CD4-positive, alpha-beta T cell treated with Interleukin-1 beta for 1 hour (primary cell): Measurements from ENCODE around the gene TUBA3D.
"Not testable (repeated sequence)": the region's sequence is repeated elsewhere in the genome, so short reads cannot be mapped to it uniquely, and the experiment has no call there.

Experiments
- DNase-seq, 2 donors: peaks; one replicate each; pipeline ENCODE4 v3.0.0-alpha.2; 2020 to 2022

The TUBA3D gene

DNA sequence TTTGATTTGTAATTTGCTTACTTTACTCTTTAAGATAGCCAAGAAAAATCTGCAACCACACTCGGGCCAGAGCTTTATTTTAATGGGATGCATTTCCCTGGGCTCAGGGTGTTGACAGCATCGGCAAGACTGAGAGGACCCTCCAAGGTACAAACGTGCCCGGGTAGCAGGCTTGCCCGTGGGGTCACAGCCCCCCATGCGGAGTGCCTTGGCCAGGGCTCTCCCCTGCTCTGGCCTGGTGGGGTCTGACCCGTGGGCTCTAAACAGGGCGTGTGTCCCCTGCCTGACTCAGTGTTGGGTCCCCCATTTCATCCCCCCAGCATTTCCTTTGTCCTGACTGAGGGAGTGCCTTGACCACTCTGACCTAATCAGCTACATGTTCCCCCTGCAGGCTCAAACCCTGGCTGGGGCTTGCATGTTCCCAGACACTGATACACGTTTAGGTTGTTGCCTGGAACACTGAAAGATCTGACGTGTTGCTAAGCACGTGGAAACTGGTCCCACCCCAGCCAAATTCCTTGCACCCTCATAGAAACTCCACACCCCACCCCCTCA lies 9.1 kb downstream of the TUBA3D start:
- not testable (repeated sequence) for DNase-seq

DNA sequence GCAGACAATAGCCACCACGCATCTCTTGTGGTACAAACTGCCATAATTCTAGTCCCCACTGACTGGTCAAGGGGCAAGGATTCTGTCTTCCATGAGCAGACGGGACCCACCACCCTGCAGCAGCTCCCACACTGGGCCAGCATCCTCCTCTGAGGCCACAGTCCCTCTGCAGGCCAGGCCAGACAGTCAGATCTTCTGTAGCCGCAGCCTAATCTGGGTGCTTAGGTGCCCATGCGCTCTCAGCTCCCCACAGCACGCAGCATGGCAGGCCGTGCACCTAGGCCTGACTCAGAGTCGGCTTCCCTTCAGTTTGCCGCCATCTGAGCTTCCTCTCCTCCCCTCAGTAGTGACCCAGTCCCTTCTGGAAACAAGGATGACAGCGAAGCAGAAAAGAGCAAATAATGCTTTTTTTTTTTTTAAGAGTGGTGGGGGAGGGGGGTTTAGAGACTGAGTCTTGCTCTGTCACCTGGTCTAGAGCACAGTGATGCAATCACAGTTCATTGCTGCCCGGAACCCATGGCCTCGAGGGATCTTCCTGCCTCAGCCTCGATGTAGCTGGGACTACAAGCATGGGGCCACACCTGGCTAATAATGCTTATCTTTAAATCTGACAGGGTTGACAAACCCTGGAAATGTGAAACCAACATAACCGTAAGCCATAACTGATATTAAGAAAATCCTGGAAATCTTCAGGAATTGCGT lies 10.4 kb downstream of the TUBA3D start:
- DNase-seq = not testable (repeated sequence)

DNA sequence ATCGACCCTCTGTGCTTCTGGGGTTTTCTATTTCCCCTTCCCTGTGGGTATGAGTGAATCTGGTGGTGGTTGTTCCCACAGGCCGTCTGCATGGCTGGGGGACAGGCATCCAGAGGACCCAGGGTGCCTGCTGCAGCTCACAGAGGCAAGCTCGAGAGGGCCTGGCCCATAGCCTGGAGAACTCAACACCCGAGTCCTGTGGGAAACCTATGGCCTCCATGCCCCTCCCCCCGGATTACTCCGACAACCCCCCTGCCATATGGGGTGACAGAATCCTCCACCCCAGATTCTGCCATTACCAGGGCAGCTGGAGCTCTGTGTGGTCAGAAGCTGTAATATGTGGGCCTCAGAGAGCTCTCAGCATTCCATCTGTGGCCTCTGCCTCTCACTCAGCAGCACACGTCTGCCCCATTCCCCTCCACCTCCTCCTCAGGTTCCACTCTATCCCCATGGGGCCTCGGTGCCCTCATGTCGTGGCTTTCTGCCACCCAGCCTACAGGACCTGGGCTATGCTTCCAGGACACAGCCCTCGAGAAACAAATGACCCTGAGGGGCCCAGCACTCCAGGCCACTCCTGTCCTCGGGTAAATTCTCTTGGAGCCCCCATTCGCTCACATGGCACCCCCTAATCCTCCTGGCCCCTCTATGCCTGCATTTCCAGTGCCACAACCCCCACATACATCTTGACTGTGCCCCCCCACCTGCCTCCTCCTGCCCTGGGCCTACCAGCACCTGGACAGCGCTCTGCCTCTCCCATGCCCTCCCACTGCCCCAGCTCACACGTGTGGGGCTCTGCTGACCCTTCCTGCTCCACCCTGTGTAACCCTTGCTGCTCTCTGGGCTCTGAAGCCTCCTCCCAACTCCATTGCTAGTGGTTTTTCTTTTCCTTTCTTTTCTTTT lies 12.6 kb downstream of the TUBA3D start:
- DNase-seq = no peak

DNA sequence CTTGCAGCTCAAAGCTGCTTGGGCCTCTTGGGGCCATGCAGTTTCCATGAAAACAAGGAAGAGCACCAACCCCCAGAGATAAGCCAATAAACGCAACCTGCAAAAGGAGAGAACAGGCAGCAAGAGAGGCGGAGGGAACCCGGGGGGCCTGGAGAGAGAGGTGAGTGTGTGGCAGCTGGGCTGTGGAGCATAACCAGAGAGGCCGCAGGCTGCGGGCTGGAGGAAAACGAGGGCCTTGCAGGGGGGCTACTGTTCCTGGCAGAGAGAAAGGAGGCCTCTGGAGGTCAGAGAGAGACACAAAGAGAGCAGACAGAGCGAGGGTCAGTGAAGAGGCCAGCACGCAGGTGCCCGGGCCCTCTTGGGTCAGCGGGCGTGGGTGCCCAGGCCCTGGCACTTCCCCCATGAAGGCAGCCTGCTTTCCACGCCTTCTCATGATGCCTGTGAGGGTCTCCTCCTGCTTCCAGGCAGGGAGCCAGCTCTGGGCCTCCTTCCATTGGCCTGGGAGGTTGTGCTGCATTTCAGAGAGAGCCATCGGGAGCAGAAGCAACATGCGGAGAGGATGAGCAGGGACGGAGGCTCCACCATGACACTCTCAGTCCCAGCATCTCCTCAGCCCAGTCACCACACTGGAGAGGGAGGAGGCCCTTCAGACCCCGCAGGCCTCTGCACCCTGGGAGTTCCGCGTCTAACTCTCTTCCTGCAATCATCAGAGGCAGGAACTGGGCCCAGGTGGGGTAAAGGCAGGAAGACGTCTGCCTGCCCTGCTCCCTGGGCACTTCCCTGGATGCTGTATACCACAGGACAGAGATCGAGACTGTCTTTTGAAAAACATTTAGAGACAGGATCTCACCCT lies 14.9 kb downstream of the TUBA3D start:
- peak; percentile 14 to 26 for DNase-seq

DNA sequence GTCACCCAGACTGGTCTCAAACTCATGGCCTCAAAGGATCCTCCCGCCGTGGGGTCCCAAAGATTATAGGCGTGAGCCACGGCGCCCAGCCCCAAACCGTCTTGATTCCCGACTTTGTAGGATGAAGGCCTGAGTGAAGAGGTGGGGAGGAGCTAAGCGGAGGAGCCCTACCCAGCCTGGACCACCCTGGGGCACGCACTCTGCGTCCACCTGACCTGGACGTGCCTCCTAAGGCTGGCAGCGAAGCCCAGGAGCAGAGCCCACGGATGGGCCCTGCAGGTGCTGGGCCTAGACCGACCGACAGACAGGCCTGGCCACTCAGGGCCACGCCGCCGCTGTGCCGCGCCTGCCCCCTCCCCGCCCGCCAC lies 15.5 kb downstream of the TUBA3D start:
- DNase-seq = not testable (repeated sequence)

DNA sequence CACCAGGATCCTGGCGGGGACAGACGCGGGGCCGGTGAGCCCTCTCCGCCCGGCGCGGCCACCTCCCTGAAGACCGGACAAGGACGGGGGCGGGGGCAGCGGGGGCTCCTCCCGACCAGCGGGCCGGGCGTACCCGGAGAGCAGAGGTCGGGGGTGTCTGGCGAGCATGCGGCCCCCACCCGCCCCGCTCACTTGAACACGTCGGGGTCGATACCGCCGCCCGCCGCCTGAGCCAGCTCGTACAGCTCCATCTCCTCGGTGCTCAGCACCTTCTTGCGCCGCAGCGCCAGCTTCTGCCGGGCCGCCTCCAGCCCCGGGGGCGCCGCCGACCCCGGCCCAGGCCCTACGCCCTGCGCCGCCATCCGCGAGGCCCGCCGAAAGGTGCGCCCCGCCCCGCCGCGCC lies 16.1 kb downstream of the TUBA3D start, which contains the start of gene MZT2A:
Gene MZT2A, minus strand, starts transcription at position 383 of the 403 bp plus-strand sequence. Its CDS starts 21 bp downstream, at position 362.
- DNase-seq = not testable (repeated sequence)

DNA sequence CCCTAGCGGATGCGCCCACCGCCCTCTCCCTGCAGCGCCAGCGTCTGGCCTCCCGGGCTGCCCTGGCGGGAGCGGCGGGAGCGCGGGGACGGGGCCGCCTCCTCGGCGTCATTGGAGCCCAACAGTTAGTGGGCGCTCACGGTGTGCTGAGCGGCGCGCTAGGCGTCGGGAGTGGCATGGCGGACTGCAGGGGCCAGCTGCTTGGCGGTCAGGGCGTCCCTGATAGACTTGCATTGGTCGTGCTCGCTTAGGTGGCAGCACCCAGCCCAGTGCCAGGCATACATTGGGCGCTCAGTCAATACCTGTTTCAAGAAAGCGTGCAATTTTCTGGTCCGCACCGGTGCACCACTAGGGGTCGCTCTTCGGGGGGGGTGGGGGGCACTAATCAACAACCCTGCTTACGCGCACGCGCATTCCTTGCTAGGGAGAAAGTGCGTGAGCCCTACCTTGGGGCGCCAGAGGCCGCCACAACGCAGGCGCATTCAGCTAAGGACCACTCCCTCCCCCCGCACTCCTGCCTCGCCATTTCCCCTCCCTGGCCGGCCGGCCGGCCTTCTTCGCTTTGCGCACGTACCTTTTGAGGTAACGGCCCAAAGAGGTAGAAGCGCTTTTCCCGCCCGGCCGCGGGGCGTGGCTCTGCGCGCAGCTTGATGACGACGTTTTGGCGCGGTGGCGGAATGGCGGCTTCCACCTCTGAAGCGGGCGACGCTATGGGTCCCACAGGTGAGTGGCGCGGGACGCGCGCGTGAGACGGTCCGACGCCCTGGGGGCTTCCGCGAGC lies 16.7 kb downstream of the TUBA3D start:
- DNase-seq = peak; percentile 92 to 96

DNA sequence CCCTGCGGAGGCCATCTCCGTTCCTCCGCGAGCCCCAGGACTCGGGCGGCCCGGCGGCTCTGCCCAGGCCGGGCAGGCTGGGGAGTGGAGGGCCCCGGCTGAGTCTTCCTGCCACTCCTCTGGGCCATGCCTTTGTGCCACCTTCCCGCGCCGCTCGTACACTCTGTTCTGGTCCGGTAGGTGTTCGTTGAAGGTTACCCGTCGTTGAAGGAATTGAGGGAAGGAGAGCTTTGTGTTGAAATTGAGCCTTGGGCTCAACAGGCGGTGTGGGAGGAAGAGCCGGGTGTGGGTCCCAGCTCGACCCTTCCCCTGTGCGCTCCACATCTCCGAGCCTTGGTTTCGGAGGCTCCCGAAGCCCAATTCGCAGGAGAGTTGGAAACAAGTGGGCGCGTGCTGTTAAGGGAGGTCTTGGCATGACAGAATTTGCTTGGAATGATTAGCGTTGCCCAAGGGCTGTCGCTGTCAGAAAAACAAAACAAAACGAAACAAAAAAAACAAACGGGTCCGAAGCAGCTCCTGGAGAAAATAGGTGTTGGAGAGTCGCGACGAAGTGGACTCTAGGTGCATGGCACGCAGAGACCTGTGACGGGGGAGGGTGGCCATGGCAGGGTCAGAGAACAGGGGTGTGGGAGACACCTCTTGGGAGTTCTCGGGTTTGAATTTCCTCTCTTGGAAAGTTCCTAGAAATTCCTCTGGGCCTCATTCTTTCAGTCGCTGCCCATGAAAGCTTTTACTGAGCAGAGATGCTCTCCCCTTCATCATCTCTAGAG lies 17.5 kb downstream of the TUBA3D start:
- DNase-seq = peak in 1 of 2 donors; percentile 2

DNA sequence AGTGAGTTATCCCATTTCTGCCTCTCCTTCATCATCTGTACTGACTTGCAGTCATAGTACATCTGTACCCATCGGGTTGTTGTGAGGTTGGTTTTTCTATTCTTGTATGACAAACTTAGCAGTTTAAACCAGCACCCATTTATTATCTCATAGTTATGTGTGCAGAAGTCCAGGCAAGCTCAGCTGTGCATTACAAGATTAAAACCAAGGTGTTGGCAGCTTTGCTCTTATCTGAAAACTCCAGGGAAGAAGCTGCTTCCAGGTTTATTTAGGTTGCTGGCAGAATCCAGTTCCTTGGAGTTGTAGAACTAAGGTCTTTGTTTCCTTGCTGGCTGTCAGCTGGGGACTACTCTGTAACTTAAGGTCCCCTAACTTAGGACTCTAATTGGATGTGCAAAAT lies 19.6 kb downstream of the TUBA3D start:
- DNase-seq = not testable (repeated sequence)

DNA sequence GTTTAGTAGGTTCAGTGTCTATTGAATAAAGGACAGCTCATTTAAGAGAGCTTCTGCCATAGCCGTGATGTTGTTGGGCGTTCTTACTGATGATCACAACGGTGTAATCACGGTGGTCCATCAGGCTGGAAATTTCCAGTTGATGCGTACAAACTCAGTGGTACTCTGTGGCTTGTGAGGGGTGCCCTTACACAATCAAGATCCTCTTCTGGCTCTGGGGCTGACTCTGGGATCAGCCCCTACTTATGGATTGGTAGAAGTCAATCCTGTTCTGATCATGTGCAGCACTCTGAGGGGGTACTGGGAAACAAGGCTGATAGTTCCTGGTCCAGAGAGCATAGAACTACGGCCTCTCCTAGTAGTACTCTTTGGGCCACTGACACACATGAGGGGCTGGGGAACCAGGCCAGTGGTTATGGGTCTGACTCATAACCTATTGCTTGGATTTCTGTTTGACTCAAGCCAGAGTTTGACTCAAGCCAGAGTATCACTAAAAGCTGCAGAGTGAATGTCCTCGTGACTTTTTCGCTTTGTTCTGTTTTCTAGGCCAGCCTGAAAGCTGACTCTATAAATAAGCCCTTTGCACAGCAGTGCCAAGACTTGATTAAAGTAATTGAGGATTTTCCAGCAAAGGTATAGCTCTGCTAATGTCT lies 22.5 kb downstream of the TUBA3D start:
- DNase-seq = not testable (repeated sequence)

DNA sequence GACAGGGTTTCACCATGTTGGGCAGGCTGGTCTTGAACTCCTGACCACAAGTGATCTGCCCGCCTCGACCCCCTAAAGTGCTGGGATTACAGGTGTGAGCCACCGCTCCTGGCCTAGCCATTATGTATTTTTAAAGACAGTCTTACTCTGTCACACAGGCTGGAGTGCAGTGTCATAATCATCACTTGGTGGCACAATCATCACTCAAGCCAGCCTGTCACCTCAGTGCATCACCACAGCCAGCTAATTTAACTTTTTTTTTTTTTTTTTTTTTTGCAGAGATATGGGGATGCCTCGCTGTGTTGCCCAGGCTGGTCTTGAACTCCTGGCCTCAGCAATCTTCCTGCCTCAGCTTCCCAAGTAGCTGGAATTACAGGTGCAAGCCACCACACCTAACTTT lies 27.7 kb downstream of the TUBA3D start:
- DNase-seq = not testable (repeated sequence)

DNA sequence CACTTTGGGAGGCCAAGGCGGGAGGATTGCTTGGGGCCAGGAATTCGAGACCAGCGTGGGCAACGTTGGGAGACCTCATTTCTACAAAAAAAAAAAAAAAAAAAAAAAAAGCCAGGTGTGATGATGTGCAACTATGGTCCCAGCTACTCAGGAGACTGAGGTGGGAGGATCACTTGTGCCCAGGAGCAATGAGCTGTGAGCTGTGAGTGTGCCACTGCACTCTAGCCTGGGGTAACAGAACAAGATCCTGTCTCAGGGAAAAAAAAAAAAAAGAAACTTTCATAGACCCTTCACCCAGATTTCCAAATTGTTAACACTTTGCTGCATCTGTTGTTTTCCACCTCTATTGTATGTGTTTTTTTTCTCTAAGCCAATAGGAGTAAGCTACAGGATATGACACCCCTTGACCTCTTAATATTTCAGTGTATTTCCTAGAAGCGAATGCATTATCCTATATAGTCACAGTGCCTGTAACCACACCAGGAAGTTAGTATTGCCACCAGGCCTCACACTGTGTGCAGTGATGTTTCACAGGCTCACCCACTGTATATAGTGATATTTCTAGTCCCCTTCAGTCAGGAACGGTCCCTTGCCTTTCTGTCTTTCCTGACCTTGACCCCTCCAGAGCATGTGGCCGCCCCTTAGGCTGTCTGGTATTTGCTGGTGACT lies 28.3 kb downstream of the TUBA3D start:
- DNase-seq = not testable (repeated sequence)

DNA sequence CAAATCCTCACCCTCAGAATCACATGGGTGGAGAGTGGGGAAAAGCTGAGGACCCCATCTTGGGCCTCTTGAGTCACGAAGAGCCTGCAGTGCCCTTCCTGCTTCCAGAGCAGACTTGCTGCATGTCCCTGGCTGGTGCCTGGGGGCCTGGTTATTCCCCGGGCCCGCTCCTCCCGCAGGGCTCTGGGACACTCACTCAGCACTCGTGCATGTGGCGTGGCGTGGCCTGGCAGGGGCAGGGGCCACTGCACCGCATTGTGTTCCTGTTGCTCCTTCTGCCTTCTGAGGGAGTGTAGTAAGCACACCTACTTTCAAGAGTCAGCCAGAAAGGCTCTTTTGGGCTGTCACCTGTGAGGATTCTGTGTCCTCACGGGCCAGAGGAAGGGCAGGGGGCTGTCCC lies 33.7 kb downstream of the TUBA3D start:
- DNase-seq = no peak

DNA sequence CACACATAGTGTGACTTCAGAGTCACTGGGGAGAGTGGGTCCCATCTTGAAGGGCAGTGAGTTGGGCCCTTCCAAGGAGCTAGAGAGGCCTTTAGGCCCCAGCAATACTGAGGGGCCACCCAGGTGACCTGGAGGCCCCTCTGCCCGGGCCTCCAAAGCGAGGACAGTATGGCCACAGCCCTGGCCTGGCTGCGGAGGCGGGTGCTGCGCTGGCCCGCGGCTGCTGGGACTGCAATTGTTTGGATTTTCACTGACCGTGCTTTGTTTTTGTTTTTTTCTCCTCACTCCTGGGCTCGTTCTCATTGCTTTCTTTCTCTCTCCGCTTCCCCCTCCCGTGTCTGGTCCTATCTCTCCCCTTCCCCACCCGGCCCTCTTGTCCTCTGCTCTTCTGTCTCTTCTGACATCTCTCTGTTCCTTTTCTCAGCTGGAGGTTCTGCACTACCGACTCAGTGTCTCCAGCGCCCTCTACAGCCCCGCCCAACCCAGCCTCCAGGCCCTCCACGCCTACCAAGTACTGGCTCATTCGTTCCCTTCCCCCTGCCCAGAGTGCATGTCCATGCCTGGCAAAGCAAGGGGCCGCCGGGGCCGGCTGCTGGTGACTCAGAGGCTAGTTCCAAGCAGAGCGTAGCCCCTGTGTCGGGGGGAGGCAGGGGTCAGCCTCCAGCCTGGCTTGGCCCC lies 35.5 kb downstream of the TUBA3D start:
- not testable (repeated sequence) for DNase-seq

DNA sequence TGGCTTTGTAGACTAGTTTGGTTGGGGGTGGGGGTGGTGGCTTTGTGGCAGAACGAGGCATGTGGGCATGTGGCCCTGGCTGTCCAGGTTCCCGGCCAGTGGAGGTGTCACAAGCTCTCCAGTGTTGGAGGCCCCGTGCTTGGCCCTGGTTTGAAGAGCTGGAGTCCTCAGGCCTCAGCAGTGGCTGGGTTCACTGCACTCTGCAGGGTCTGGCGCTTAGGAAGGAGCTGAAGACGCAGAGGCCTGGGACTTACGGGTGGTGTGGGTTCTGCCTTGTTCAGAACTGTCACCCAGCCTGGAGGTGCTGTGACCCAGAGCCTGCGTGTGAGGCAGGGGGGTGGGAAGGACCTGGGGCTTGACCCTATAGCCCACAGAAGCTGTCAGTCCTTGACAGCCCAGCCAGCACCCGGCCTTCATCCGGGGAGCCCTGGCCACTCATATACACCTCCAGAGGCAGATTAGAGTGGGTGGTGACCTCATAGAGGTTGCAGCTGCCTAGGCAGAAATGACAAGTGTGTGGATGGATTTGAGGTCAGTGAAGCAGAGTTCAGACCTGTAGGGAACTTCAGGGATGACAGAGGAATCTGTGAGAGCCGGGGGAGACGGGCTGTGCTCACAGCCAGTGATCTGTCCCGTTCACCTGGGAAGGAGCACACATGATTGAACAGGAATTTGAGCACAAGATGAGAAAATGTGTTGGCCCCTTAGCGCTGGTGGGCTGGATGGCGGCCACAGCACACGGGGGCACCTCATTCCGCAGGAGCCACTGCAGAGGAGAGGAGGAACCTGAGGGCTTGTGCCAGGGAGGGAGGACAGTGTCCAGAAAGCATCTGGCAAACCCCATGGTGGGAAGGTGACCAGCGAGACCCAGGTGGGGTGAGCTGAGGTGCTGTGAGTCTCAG lies 36.3 kb downstream of the TUBA3D start:
- DNase-seq = not testable (repeated sequence)

DNA sequence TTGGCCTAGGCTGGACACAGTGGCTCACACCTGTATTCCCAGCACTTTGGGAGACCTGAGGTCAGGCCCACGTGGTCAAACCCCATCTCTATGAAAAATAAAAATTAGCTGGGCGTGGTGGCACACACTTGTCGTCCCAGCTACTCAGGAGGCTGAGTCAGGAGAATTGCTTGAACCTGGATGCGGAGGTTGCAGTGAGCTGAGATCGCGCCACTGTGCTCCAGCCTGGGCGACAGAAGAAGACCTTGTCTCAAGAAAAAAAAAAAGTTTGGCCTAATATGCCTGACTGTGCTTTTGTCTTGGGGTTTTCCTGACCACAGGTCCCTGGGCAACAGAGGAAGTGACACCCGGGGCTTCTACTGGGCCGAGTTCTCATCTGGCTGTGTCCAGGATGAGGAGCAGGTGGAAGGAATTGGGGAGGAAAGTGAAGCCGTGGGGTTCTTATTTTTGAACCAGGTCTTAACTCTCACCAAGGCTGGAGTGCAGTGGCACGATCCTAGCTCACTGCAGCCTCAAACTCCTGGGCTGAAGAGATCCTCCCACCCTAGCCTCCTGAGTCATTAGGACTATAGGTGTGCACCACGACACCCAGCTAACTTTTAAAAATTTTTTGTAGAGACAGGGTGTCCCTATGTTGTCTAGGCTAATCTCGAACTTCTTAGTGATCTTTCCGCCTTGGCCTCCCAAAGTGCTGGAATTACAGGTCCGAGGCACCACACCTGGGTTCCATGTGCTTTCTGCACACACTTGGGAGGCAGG lies 38.7 kb downstream of the TUBA3D start:
- not testable (repeated sequence) for DNase-seq

DNA sequence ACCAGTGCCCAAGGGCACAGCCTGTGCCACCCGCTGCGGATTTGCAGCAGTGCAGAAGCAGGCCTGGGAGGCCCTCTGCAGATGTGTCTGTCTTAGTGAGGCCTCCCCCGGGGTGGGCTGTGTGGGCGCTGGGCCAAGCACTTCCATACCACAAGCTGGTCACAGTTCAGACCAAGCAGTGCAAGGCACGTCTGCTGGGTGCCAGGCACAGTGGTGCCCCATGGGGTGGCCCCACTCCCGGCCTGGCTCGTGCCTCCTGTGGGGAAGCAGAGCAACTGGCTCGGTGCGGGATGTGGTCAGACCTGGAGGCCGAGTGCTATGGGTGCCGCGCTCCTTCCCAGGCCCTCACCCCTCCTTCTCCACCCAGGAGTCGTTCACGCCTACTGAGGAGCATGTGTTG lies 39.3 kb downstream of the TUBA3D start:
- not testable (repeated sequence) for DNase-seq
